ENCODE data around the gene ENOX1. TPM values are rescaled to one million over a fixed set of nuclear protein-coding genes. Genes with fewer than 3 reads are reported as not detected.
A peak's percentile ranks its signal among the peaks of the same experiment; 100 is the strongest.

The ENOX1 gene
- total RNA-seq, 1 experiment from 2014 or later, result 1.8 TPM

DNA sequence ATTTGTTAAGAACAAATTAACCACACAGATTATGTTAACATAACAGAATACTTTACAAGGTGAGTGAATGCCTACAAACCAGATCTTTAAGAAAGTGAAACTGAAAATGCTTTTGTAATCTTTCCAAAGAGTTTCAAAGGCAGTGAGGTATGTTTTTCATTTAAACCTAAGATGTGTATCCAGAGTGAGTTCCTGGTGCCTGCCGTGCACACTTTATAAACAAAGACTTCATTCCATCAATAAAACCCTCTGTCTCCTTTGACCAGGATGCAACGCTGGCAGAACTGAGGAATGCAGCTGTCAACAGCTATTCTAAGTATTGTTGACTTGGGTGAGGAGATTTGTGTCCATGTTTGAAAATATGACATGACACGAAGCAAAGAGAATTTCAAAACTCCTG lies 418.8 kb downstream of the ENOX1 start:
- no peaks in the 10 kb centered on the region for H3K27me3 Mint-ChIP-seq (ENCODE audit: insufficient read depth, unreplicated experiment)
- TF ChIP-seq, protein P1, sequence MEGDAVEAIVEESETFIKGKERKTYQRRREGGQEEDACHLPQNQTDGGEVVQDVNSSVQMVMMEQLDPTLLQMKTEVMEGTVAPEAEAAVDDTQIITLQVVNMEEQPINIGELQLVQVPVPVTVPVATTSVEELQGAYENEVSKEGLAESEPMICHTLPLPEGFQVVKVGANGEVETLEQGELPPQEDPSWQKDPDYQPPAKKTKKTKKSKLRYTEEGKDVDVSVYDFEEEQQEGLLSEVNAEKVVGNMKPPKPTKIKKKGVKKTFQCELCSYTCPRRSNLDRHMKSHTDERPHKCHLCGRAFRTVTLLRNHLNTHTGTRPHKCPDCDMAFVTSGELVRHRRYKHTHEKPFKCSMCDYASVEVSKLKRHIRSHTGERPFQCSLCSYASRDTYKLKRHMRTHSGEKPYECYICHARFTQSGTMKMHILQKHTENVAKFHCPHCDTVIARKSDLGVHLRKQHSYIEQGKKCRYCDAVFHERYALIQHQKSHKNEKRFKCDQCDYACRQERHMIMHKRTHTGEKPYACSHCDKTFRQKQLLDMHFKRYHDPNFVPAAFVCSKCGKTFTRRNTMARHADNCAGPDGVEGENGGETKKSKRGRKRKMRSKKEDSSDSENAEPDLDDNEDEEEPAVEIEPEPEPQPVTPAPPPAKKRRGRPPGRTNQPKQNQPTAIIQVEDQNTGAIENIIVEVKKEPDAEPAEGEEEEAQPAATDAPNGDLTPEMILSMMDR (IDR thresholded peaks at IDR 0.05; ENCODE audit: unreplicated experiment), result no peak
- CTCF ChIA-PET, result no interaction called here
- peaks cover 6% of the 10 kb centered on the region for H3K9me3 Mint-ChIP-seq (ENCODE audit: unreplicated experiment)
- BruUV-seq (replicated peaks), result no TSS peak
- peak overlapping the region; percentile 34 for H3K4me3 Mint-ChIP-seq (ENCODE audit: unreplicated experiment)
- no peaks in the 10 kb centered on the region for H3K36me3 Mint-ChIP-seq (ENCODE audit: insufficient read depth, unreplicated experiment)
- POLR2A ChIA-PET, result interaction anchor here (0.7 to 1.4 kb wide), 2 partner anchors 8 to 280 kb away, joined by 3 read pairs; no protein-coding TSS in a partner anchor
- intact Hi-C loops (cut with micrococcal nuclease), result no loop called here
- H3K4me1 Mint-ChIP-seq (ENCODE audit: insufficient read depth, unreplicated experiment), result peaks cover 6% of the 10 kb centered on the region
- no peak overlapping the region for H3K27ac Mint-ChIP-seq (ENCODE audit: low read depth, unreplicated experiment)
- DNase-seq (ENCODE audit: unreplicated experiment), result peak; percentile 8

DNA sequence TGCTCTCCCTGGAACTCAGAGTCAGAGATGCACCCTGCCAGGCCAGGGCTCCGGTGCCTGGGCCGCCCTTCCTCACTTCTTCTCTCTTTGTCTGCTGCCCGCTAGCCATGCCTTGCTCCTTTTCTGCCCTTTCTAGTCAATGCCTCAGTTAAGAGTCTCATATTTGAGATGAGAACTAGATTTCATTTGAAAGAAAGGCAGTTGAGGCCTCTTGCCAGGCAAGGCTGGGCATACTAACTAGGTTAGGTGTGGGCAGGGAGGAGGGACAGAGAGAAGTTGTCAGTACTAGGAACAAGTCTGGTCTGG lies 421.8 kb downstream of the ENOX1 start:
- Mint-ChIP-seq H3K4me1 (ENCODE audit: insufficient read depth, unreplicated experiment) (peaks cover 6% of the 10 kb centered on the region), H3K27ac (ENCODE audit: low read depth, unreplicated experiment) (no peak overlapping the region), H3K27me3 (ENCODE audit: insufficient read depth, unreplicated experiment) (no peaks in the 10 kb centered on the region), H3K4me3 (ENCODE audit: unreplicated experiment) (no peak overlapping the region), H3K9me3 (ENCODE audit: unreplicated experiment) (no peaks in the 10 kb centered on the region), H3K36me3 (ENCODE audit: insufficient read depth, unreplicated experiment) (no peaks in the 10 kb centered on the region)
- intact Hi-C loops (cut with micrococcal nuclease), result no loop called here
- no TSS peak for BruUV-seq (replicated peaks)
- DNase-seq (ENCODE audit: unreplicated experiment), result no peak
- TF ChIP-seq, protein P1 (IDR thresholded peaks at IDR 0.05; ENCODE audit: unreplicated experiment), result no peak
- POLR2A ChIA-PET, result no interaction called here
- CTCF ChIA-PET, result no interaction called here

DNA sequence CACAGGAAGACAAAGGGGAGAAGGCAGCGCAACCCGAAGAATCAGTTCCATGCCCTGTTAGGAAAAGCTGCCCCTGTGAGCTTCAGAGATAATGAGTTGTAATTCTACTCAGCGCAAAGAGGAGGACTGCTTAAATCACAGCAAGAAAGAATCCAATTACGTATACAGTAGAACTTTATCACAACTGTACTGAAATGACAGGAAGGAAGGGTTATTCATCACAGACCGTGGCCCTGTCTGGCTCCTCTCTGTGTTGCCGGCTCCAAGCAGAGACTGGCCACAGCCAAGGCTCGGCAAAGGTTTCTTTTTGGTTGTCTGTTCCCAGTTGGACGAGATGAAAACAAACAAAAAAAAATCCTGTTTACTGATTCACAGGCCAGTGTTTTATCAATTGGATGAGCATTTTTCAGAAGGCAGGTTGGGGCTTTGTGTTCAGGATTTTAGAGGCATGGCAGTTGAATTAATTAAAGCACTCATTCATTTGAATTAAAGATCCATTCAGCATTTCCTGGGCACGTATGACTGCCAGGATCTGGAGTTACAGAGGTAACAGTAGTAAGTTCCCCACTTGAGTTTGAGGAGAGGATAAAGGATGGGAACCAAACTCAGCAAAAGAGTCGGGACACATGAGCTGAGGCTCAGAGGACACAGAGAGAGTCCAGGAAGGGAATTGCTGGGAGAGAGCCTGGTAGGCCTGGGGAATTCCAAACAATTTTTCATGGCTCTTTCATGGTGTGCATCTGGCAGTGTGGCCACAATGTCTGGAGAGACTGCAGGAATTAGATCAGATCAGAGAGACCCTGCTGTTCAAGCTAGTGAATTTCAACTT lies 422.3 kb downstream of the ENOX1 start:
- CTCF ChIA-PET, result no interaction called here
- no TSS peak for BruUV-seq (replicated peaks)
- no peak for DNase-seq (ENCODE audit: unreplicated experiment)
- Mint-ChIP-seq H3K27ac (ENCODE audit: low read depth, unreplicated experiment) (no peak overlapping the region), H3K4me1 (ENCODE audit: insufficient read depth, unreplicated experiment) (peaks cover 6% of the 10 kb centered on the region), H3K9me3 (ENCODE audit: unreplicated experiment) (no peaks in the 10 kb centered on the region), H3K36me3 (ENCODE audit: insufficient read depth, unreplicated experiment) (no peaks in the 10 kb centered on the region), H3K4me3 (ENCODE audit: unreplicated experiment) (no peak overlapping the region), H3K27me3 (ENCODE audit: insufficient read depth, unreplicated experiment) (no peaks in the 10 kb centered on the region)
- TF ChIP-seq, protein P1 (IDR thresholded peaks at IDR 0.05; ENCODE audit: unreplicated experiment), result no peak
- POLR2A ChIA-PET, result interaction anchor here (0.6 kb wide), 1 partner anchor 509 kb away, joined by 3 read pairs; no protein-coding TSS in a partner anchor
- intact Hi-C loops (cut with micrococcal nuclease), result no loop called here

DNA sequence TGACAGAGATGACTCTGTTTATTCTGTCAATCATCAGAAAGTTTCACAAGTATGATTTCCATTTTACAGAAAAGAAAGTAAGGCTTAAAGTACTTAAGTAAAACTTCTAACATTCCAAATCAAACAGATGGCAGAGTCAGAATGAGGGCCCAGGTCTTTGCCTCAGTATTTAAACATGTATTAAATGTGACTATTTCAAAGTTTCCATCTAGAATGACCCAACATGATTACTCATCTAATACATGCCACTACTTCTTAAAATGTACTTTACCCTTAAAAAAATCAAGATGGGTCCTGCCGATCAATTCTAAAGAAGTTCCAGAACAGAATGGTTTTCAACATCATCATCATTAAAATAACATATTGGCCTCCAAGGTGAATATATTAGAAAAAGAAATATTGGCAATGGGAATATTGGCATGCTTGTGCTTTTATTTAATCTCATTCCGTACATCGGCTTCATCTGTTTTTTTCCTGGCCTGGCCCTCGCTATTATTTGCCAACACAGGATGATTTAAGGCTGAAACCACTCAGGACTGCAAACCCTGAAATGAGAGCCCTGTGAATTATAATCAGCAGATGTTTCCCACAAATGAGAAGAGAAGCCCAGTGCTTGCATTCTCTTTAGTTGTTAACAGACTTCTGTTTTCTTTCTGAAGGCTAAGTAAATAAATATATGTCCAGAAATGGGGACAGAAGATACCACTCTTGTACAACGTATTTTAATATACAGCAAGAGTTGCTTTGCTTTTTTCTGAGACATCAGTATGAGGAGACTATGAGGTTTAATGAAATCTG lies 423.4 kb downstream of the ENOX1 start:
- H3K27me3 Mint-ChIP-seq (ENCODE audit: insufficient read depth, unreplicated experiment), result no peaks in the 10 kb centered on the region
- DNase-seq (ENCODE audit: unreplicated experiment), result no peak
- CTCF ChIA-PET, result no interaction called here
- peaks cover 5% of the 10 kb centered on the region for H3K4me1 Mint-ChIP-seq (ENCODE audit: insufficient read depth, unreplicated experiment)
- BruUV-seq (replicated peaks), result no TSS peak
- no peaks in the 10 kb centered on the region for H3K9me3 Mint-ChIP-seq (ENCODE audit: unreplicated experiment)
- H3K27ac Mint-ChIP-seq (ENCODE audit: low read depth, unreplicated experiment), result no peak overlapping the region
- no peak overlapping the region for H3K4me3 Mint-ChIP-seq (ENCODE audit: unreplicated experiment)
- intact Hi-C loops (cut with micrococcal nuclease), result no loop called here
- POLR2A ChIA-PET, result no interaction called here
- no peaks in the 10 kb centered on the region for H3K36me3 Mint-ChIP-seq (ENCODE audit: insufficient read depth, unreplicated experiment)
- TF ChIP-seq, protein P1 (IDR thresholded peaks at IDR 0.05; ENCODE audit: unreplicated experiment), result no peak

Measured in MCF 10A (cell line).